Peyer's patch (tissue), 4 donors: Measurements from ENCODE around the gene ICA1. TPM values are rescaled to one million over a fixed set of nuclear protein-coding genes. Genes with fewer than 3 reads are reported as not detected.
"Not testable (repeated sequence)": the region's sequence is repeated elsewhere in the genome, so short reads cannot be mapped to it uniquely, and the experiment has no call there.

ENCODE experiments used
- DNase-seq, 3 donors: peaks; one replicate each; pipeline ENCODE4 v3.0.0-alpha.2; 2017 to 2019
- H3K27ac ChIP-seq, 4 donors: fragments of 200-600 bp; sonication (generic); one replicate each; pipeline ENCODE4 v1.5.1; 2016 to 2019
- H3K27me3 ChIP-seq, 2 donors: fragments of 200-600 bp; sonication (generic); one replicate each; pipeline ENCODE4 v1.5.1; 2019
- H3K36me3 ChIP-seq, 3 donors: fragments of 200-600 bp; sonication (generic); one replicate each; pipeline ENCODE4 v1.5.1; 2016 to 2019
- H3K4me1 ChIP-seq, 4 donors: fragments of 200-600 bp; sonication (generic); one replicate each; pipeline ENCODE4 v1.5.1; 2016 to 2019
- H3K4me3 ChIP-seq, 4 donors: fragments of 200-600 bp; sonication (generic); 1 replicate in 3 of 4; 2 replicates in 1 of 4; pipeline ENCODE4 v1.5.1; 2016 to 2019; ENCODE audit warnings: mild to moderate bottlenecking in 1 of 4
- H3K9me3 ChIP-seq, 4 donors: fragments of 200-600 bp; sonication (generic); one replicate each; pipeline ENCODE4 v1.5.1; 2016 to 2019; ENCODE audit warnings: mild to moderate bottlenecking in 1 of 4
- POLR2A ChIP-seq, 2 donors: fragments of 450-650 bp; IDR thresholded peaks; one replicate each; pipeline ENCODE4 v1.5.1; 2017; ENCODE audit warnings: antibody characterized with exemption in 2 of 2, mild to moderate bottlenecking in 2 of 2, moderate library complexity in 2 of 2
- total RNA-seq, 4 donors: library from RNA; depleted of rRNA; stranded (reverse); fragments of >200 nt; gene quantifications; one replicate each; pipeline ENCODE4 v1.1.0, GENCODE V29; 2016
- TF ChIP-seq, protein P1 (sequence below), 6 experiments: fragments of 450-650 bp in 4 of 6; fragments of 200-600 bp in 2 of 6; sonication (generic) in 1 of 6; IDR thresholded peaks; one replicate each; pipeline ENCODE4 v1.5.1; 2017 to 2019; ENCODE audit warnings: antibody characterized with exemption in 6 of 6, mild to moderate bottlenecking in 3 of 6, moderate library complexity in 1 of 6

Gene ICA1
- total RNA-seq, 4 donors from 2014 or later, result 37.0 to 79.9 (median 52.4) TPM

DNA sequence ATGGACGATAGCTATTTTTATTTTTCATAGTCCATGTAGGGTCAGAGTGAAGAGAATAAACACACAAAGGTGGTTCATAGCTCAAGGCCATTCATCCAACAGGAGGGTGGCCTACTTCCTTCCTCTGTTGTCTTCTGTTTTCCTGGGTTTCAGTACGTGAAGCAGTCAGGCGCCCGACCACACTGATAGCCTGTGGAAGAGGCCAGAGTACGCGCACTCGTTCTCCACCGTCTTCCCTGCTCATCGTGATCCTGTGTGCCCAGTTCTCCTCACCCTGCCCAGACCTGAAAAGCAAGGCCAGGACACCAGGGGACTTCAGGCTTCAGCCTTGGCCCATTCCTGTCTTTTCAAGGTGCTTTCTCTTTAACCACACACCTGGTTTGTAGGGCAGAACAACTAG lies 158.7 kb downstream of the ICA1 start:
- Histone ChIP-seq H3K36me3 (no peaks in the 10 kb centered on the region), H3K4me3 (no peak overlapping the region), H3K9me3 (peaks cover 0 to 2% (median 0%) of the 10 kb centered on the region in 4 donors), H3K27me3 (no peaks in the 10 kb centered on the region), H3K27ac (no peak overlapping the region), H3K4me1 (no peaks in the 10 kb centered on the region)
- no peak for DNase-seq
- TF ChIP-seq POLR2A (IDR thresholded peaks at IDR 0.05), result no peak
- TF ChIP-seq, protein P1, sequence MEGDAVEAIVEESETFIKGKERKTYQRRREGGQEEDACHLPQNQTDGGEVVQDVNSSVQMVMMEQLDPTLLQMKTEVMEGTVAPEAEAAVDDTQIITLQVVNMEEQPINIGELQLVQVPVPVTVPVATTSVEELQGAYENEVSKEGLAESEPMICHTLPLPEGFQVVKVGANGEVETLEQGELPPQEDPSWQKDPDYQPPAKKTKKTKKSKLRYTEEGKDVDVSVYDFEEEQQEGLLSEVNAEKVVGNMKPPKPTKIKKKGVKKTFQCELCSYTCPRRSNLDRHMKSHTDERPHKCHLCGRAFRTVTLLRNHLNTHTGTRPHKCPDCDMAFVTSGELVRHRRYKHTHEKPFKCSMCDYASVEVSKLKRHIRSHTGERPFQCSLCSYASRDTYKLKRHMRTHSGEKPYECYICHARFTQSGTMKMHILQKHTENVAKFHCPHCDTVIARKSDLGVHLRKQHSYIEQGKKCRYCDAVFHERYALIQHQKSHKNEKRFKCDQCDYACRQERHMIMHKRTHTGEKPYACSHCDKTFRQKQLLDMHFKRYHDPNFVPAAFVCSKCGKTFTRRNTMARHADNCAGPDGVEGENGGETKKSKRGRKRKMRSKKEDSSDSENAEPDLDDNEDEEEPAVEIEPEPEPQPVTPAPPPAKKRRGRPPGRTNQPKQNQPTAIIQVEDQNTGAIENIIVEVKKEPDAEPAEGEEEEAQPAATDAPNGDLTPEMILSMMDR (IDR thresholded peaks at IDR 0.05), result no peak

DNA sequence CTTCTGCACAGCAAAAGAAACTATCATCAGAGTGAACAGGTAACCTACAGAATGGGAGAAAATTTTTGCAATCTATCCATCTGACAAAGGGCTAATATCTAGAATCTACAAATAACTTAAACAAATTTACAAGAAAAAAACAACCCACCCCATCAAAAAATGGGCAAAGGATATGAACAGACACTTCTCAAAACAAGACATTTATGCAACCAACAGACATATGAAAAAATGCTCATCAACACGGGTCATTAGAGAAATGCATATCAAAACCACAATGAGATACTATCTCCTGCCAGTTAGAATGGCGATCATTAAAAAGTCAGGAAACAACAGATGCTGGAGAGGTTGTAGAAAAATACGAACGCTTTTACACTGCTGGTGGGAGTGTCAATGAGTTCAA lies 160.7 kb downstream of the ICA1 start:
- not testable (repeated sequence) for H3K4me1 ChIP-seq, H3K4me3 ChIP-seq, H3K27me3 ChIP-seq, H3K9me3 ChIP-seq, H3K36me3 ChIP-seq, DNase-seq, H3K27ac ChIP-seq

DNA sequence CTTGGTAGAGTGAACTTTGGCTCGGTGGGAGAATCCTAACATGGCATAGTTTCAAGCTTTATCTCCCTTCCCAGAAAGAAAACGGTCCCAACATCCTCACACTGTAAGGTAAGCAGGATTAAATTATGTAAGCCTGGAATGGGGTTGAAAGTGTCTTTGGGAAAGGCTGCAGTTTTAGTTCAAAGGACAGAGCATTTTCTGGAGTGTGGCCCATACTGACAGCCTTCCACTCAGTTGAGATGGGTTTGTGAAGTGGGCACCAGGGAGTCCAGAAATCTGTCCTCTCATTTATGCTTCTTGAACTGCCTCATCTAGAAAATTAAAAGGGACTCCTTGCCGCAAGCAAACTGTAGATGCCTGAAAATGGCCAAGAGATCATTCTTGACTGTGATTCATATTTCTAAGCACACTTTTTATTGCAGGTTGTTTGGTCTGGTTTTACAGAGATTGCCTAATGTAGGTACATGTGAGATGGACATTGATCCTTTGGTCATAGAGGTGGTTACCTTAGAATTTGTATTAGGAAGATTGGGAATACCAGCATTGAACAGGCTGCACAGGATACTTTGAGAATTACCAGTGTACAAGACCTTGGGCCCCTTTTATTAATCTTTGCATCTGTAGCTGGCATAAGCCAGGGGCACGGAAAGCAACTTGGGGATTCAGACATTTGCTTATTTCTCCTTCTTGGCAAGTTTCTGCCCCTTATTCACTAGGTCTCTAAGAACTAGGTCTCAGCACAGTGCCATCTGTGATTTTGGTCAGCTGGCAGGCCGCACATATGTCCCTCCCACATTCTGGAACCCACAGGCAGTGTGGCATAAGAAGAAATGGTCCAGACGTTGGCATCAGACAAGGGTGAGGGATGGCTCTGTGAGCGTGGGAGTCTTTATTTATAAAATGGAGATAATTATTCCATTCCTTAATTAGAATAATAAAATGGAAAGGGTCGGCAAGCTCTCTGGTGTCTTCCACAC lies 167.5 kb downstream of the ICA1 start:
- no peak overlapping the region for H3K4me3 ChIP-seq
- peaks cover 0 to 2% (median 0%) of the 10 kb centered on the region in 4 donors for H3K9me3 ChIP-seq
- no peaks in the 10 kb centered on the region for H3K27me3 ChIP-seq
- H3K27ac ChIP-seq, result no peak overlapping the region
- no peaks in the 10 kb centered on the region for H3K36me3 ChIP-seq
- no peaks in the 10 kb centered on the region for H3K4me1 ChIP-seq
- DNase-seq, result no peak
- no peak for TF ChIP-seq POLR2A (IDR thresholded peaks at IDR 0.05)
- TF ChIP-seq, protein P1 (IDR thresholded peaks at IDR 0.05), result no peak

DNA sequence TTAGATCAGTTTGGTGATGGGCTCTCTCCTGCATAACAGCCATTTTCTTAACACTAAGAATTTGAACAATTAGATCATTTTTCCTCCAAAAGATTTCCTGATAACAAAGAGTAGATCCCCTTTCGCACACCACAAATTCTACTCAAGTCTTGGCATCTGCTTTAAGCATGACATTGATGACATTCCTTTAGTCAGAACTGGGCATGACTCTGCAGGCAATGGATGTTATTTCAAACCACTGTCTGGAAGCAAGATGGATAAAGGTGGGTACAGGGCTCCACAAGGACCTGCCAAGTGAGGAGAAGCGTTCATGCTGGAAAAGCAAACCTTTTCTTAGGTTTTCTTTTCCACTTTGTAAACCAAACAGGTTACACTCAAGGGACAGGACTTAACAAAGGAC lies 169.8 kb downstream of the ICA1 start:
- Histone ChIP-seq H3K27me3 (no peaks in the 10 kb centered on the region), H3K9me3 (no peaks in the 10 kb centered on the region), H3K4me1 (no peaks in the 10 kb centered on the region), H3K27ac (no peak overlapping the region), H3K4me3 (no peak overlapping the region), H3K36me3 (no peaks in the 10 kb centered on the region)
- TF ChIP-seq POLR2A (IDR thresholded peaks at IDR 0.05), result no peak
- TF ChIP-seq, protein P1 (IDR thresholded peaks at IDR 0.05), result no peak
- no peak for DNase-seq

DNA sequence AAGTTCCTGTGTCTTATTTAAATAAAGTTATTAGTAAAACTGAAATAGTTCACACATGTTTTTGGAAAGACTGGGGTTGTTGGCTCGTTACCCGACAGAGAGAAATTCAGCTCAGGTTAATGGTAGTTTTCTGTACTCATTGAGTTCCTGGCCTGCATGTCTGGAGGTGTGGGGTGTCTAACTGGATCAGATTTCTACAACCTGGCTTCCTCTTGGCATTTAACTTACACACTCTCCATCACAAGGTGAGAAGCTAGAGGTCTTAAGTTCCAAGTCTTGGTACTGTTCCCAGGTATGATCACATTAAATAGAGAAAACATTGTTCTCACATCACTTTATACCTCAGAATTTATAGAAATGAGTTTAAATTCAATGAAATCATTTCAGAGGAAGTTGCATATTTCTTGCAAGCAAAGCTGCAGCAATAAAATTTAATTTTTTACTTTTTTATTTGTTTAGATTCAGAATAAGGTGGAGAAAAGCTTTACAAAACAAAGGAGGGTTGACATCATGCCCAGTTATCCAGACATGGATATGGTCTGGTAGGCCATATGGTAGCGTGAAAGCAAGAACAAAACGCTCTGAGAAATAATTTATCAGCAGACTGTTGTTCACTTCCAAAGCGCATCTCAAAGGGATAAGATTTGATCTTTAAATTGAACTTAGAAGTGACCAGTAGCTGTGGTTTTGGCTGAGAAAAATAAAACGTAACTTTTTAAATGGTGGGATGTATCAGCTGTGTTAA lies 172.8 kb downstream of the ICA1 start:
- Histone ChIP-seq H3K4me1 (no peaks in the 10 kb centered on the region), H3K9me3 (no peaks in the 10 kb centered on the region), H3K36me3 (peaks cover 0 to 10% (median 0%) of the 10 kb centered on the region in 3 donors), H3K4me3 (no peak overlapping the region), H3K27ac (no peak overlapping the region), H3K27me3 (no peaks in the 10 kb centered on the region)
- no peak for DNase-seq
- TF ChIP-seq, protein P1 (IDR thresholded peaks at IDR 0.05), result no peak
- no peak for TF ChIP-seq POLR2A (IDR thresholded peaks at IDR 0.05)

DNA sequence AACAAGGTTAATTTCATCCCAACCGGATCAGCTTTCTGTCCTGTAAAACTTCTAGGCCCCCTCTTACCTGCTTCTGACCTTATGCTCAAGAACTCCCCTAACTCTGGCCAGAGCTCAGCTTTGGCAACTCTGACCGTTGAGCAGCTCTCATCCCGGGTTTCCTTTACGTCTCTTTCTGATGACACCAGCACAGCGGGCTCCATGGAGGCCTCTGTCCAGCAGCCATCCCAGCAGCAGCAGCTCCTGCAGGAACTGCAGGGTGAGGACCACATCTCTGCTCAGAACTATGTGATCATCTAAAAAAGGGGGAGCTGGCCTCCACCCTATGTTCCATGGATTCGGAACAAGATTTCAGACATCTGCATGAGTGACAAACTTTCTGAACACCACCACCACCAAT lies 175.7 kb downstream of the ICA1 start:
- Histone ChIP-seq H3K27me3 (no peaks in the 10 kb centered on the region), H3K9me3 (no peaks in the 10 kb centered on the region), H3K36me3 (peaks cover 0 to 10% (median 0%) of the 10 kb centered on the region in 3 donors), H3K4me3 (no peak overlapping the region), H3K4me1 (no peaks in the 10 kb centered on the region), H3K27ac (no peak overlapping the region)
- no peak for DNase-seq
- no peak for TF ChIP-seq POLR2A (IDR thresholded peaks at IDR 0.05)
- TF ChIP-seq, protein P1 (IDR thresholded peaks at IDR 0.05), result no peak
